ENCODE results near the gene UBE3B.

UBE3B gene

DNA sequence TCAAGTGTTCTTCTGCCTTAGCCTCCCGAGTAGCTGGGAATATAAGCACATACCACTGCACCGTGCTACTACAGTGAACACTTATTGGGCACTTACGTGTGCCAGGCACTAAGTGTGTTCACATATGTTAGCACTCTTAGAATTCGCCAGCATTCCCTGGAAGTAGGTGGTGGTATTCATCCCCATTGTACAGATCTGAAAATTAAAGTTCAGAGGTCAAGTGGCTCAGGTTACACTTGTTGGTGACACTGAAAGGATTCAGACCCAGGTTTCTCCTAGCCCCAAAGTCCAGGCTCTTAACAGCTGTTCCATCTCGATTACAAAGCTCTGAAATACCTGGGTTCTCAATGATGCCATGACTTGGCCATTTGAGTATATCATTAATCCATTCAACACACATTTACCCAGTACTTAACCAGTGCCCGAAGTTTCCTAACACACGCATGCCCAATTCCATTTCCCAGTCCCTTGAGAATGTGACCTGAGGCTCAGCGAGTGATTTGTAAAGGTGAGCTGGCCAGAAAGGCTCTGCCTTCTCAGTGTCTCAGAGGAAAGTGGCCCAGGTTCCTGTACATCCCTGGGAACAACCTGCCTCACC, 101.0 kb downstream of the UBE3B start:
- DNase-seq, result no peak

- no peak for DNase-seq
These were observed 102.2 kb downstream of the UBE3B start for GRCh38 chr12:109579639-109580038.

- no peak for DNase-seq
These were observed 102.8 kb downstream of the UBE3B start for GRCh38 chr12:109580272-109580671.

GRCh38 chr12:109580684-109581333, 103.4 kb downstream of the UBE3B start:
- no peak for DNase-seq

DNA sequence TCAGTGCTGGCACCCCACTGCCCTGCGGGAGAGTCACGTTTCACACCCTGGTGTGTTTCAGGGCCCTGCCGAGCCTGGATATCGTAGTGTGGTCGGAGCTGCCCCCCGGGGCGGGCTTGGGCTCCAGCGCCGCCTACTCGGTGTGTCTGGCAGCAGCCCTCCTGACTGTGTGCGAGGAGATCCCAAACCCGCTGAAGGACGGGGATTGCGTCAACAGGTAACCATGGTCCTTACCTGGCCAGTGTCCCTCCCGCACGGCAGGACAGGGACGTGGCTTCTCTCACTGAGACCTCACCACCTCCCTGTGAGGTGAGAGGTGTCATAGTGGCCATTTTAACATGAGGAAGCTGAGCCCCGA, 103.9 kb downstream of the UBE3B start:
- DNase-seq, result no peak

DNA sequence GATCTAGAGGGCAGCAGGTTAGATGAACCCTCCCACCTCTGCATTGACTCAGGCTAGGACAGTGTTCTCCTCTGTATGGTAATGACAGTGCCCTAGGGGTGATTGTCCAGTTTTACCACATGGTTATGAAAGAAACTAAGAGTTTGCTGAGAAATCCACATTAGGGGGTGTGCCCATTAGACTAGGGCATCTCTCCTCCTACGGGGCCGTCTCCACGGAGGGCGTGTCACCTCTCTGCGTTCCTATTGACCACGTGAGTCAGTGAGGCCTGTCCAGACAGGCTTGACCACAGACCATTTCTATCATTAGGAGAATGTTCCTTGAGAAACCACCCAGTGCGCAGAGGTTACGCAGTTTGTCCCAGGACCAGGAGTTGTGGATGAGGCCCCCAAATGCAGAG, 104.4 kb downstream of the UBE3B start:
- no peak for DNase-seq

- DNase-seq, result no peak
These were observed 105.2 kb downstream of the UBE3B start for GRCh38 chr12:109582636-109583035.

GRCh38 chr12:109583733-109584132, 106.3 kb downstream of the UBE3B start:
- DNase-seq, result no peak
